ENCODE results near the gene SPCS3.
"Not testable (repeated sequence)": the region's sequence is repeated elsewhere in the genome, so short reads cannot be mapped to it uniquely, and the experiment has no call there.

Gene SPCS3

DNA sequence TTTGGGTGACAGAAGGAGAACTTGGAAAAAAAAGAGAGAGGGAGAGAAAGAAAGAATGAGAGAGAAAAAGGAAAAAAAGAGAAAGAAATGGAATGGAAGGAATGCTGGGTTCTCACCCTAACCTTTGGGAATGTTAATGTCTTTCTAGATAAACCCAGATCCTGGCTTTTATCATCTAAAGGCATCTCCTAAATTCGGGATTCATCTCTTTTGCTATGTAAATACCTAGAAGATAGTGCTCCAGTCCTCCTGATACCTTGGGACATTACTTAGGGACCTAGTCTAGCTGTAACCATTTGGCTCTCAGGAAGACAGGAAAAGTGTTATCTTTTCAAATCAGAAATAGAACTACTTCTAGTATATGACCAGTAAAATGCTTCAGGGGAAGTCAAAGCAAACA is 15.8 kb upstream of the SPCS3 start:
- no peak for DNase-seq (ENCODE audit: low spot score)

DNA sequence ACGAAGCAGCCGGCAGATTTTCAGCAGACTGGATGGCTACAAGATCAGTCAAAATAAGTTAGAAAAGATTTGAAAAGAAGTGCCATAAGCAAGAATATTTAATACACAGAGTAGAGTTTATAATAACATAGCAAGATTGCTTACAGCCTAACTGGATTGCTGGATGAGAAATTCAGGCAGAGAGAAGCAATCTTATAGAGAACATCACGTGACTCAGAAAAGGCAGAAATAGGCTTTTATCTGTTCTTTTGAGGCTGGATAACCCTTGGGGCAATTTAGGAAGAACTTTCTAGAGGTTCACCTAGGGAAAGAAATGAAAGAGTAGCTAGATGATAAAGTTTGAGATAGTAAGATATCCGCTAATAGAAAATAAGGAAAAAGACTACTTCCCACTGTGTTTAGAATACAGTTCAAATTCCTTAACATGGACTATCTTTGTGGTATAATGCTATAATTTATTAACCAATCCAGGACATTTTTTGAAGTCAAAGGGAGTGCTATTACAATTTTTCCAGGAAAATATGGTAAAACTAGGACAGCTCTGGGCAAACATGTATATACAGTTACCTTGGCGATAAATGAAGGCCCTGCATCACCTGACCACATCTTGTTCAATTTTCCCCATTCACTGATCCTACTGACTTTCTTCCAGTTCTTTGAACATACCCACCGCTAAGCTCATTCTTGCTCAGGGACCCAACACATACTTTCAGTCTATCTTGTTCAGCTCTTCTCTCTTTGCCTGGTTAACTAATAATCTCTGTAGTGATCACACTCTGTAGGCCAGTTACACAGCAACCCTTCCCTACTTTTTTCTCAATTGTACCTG is 12.7 kb upstream of the SPCS3 start:
- DNase-seq (ENCODE audit: low spot score), result no peak

DNA sequence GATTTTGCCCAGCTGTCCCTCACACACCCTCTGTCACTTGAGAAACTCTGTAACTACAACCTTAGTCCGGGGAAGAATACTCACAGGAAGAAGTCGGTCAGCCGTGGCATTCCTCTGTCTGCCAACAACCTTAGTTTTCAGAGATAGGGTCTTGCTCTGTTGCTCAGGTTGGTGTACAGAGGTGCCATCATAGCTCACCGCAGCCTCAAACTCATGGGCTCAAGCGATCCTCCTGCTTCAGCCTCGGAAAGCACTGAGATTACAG is 12.2 kb upstream of the SPCS3 start:
- no peak for DNase-seq (ENCODE audit: low spot score)

DNA sequence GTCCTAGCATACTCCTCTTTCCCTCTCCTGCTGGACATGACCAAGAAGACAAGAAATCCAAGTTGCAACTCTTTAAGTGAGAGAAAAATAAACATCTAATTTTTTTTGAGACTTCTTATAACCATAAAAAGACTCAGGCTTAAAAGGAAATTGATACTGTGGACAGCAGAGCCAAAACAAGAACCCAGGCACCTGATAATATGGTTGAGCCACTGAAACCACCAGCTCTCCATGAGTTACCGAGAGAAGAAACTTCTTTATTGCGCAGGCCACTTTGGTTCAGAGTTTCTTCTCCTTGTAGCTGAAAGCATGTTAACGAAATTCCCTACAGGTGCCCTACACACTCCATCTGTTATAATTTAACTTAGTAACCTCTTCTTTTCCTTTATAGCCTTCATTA is 11.3 kb upstream of the SPCS3 start:
- DNase-seq (ENCODE audit: low spot score), result no peak

DNA sequence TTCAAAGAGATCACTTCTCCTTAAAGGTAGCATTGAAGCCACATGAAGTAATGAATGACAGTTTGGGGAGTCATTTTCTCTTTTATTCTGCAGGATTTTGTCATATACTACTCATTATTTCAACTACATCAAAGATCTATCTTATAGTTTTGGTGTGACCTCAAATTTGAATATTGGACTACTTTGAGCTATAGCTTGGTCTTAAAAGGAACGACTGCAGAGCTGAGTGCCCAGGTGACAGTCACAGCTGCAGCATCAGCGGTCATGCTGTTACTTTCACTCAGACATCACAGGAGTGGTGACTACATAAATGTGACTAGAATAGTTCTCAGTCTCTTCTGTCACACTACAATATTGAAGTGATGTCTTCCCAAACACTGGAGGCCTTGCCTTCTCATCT is 10.7 kb upstream of the SPCS3 start:
- no peak for DNase-seq (ENCODE audit: low spot score)

DNA sequence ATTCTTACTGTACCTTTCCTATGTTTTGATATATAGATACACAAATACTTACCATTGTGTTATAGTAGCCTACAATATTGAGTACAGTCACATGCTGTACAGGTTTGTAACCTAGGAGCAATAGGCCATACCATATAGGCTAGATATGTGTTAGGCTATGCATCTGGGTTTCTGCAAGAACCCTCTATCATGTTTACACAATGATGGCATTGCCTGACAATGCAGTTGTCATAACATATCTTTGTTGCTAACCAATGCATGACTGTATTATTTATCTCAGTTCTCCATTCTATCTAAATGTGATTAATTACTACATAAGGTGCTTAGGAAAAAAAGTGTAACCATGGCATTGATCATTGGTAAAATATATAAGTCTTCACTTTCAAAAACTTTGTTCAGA is 10.0 kb upstream of the SPCS3 start:
- DNase-seq (ENCODE audit: low spot score), result no peak

DNA sequence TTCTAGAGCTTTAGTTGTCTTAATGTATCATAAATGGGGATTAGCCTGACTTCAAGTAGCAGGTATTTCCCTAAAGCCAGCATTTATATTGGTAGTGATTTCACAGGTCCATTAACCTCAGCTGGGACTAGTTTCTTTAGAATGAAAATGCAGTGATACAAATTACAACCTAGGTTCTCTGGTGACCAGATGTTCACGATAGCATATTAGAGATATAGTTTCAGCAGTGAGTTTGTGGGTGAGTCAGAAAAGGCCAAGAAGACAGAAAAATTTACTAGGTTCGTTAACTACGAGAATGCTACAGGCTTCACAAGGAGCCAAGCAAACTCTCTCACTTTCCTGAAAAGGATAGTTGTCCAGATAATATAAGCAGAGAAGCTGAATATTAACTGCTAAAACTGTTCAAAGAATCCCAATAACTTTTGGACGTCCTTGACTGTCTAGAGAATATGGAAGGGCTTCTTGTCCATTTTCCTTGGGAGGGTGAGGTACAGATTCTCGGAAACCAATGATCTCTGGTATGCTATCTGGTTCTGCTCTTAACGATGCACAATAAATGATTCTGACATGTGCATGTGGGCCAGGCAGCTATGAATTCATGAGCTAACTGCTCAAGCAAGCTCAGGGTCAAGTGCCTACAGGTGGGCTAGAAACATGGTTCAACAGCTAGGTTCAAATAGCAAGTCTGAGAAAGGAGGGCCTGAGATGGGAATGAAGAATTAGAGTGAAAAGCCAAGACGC is 6.0 kb upstream of the SPCS3 start:
- DNase-seq (ENCODE audit: low spot score), result peak; percentile 58

DNA sequence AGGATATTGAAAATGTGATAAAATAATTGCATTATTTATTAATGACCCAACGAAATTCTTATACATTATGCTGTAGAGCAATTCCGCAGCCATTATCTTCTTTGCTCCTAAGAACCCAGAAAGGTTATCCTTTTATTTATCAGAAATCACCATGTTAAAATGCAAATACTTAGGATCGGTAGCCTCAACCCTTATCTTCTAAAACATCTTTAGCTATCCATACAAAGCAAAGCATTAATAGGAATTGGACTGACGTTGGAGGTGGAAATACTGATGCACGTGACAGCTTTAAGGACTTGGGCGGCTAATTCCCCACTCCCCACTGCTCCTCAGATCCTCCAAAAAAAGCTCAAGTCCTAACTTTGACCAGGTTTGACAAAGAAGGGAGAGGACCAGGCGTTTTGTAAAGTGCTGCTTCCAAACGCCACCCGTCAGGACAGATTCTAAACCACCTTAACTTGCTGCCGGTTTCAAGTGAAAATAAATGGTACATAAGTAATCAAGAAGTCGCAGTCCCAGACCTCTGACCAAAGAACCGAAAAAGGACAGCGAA is 539 bp upstream of the SPCS3 start:
- no peak for DNase-seq (ENCODE audit: low spot score)

DNA sequence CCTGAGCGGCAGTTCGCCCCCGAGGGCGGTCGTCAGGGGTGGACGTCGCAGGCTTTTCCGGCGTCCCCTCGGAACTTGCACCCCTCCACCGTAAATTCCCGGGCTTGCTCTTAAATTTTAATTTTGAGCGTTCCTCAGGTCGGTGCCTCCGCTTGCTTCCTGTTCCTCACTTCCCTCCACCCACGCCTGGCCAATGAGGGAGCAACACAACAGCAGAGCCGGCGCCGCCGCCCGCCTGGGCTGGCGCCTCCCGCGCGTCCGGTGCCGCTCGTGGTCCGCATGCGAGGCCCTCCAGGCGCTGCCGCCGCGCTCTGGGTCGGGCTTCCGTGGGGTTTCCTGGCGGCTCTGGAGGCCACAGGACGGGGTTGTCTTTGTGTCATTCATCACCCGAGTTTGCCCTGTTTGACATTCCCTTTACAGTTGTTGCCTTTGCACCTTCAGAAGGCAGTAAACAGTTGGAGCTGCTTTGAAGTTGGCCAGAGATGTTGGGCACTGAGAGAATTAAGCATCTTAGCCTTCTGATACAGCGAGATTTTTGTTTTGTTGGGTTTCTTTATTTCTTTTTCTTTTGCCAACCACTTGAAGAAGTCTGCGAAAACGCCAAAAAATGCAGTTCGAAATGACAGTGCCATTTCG is 692 bp downstream of the SPCS3 start:
- DNase-seq (ENCODE audit: low spot score), result peak; percentile 67

DNA sequence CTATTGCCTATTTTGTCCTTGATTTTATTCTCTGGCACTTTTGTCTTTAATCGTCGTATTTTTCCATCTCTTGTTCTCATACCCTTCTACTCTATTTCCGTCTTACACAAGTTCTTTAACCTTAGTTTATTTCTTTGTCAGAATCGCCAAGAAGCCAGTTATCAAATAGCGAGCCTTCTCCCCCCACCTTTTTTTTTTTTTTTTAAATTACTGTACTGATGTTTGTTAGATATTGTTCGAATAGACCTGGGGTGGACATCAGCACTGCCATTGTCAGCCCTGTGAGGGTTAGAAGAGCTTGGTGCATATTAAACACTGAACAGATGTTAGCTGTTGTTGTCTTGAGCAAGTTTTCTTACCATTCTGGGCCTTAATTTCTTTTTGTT is 1.2 kb downstream of the SPCS3 start:
- DNase-seq (ENCODE audit: low spot score), result peak; percentile 16

DNA sequence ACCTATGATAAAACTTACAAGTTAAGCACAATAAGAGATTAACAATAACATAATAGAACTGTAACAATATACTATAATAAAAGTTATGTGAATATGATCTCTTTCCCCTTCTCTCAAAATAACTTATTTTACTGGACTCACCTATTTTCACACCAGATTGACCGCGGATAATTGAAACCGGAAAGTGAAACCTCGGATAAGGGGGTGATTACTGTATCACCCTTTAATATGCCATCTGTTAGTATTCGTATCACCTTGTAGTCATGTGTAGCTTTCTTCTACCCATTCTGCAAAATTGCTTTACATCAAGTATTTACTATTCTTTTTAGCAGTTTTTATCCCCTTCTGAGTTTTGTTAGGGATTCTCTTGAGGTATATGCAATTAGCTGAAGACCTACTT is 1.8 kb downstream of the SPCS3 start:
- no peak for DNase-seq (ENCODE audit: low spot score)

DNA sequence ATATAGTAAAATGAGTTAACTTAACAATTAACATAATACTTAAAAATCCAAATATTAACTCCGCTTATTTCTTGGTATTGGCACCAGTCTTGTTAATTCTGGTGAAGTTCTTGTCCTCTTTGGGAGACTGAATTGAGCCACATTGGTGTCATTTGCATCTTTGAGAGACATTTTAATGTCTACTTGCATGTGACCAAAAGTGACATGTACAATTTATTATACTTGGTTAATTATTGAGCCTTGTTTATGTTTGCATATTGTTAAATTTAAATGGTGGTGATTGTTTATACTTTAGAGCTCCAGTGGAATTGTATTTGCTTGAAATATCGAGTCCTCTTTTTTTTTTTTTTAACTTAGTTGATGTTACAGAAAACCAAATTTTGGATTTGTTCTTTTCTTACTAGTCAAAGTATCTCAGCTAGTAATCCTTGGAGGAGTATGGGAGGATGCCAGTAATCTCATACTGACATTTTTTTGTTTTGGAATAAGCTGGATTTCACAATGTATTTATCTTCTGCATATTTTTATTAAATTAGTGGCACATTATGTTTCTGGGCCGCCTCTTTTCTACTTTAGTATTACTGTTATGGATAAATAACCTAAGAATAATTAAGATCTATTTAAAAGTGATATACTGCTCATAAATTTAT is 3.9 kb downstream of the SPCS3 start:
- DNase-seq (ENCODE audit: low spot score), result no peak

DNA sequence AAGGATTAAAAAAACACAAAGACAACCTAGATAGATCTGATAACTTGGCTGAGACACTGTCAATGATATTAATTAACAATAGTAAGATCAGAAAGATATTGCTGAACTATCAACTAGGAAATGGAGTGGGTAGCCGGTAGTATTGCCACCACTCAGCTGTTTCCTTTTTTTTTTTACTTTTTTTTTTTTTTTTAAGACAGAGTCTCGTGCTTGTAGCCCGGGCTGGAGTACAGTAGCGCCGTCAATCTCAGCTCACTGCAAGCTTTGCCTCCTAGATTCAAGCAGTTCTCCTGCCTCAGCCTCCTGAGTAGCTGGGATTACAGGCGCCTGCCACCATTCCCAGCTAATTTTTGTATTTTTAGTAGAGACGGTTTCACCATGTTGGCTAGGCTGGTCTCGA is 5.1 kb downstream of the SPCS3 start:
- not testable (repeated sequence) for DNase-seq (ENCODE audit: low spot score)

DNA sequence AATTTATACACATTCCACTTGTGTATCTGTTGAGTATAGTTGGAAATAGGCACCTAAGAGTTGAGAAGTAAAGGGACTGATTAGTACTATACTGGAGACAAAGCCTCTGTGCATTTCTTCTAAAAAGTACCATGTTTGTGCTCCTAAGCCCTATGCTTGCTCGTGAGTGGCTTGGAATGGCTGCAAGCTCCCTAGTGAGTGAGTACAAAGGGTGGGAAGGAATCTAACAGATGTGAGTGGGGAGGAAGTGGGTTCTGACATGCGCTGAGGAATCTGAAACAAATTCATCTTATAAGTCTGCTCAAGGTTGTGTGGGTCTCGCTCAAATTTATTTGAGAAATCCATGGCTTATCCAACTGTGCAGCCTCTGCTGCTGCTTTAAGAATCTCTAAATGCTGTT is 13.3 kb downstream of the SPCS3 start:
- no peak for DNase-seq (ENCODE audit: low spot score)

DNA sequence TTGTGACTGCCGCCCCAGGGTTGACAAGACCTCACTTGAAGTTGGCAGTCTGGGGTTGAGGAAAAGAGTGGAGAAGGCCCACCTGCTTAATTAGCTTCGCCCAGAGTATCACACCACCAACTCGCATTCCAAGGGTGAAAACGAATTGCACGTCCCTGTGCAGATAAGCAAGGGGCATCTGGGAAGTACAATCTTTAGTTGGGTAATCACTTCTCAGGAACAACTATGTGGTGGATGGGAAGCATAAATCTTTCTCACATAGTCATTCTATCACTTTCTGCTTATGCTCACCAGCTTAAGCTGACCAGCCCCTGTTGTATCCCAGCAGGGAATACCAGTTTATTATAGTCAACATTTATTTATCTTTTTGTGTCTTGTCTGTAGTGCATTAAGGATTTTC is 14.3 kb downstream of the SPCS3 start:
- no peak for DNase-seq (ENCODE audit: low spot score)

DNA sequence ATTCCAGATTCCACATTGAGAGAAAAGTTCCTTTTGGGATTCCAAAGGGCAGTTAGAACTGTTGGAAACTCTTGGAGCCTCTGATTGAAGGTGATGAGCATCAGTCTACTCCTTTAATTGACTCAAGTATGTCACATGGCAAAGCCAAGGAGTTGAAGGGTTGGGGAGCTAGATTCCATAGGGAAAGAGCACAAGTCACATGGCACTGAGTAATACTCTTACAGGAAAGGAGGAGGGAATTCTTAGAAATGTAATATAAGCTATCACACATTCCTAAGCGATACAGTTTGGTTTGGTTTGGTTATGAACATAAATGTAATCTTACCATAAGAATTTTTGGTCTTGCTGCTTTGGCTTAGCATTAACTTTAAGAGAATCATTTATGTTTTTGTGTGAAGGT is 15.7 kb downstream of the SPCS3 start:
- no peak for DNase-seq (ENCODE audit: low spot score)

DNA sequence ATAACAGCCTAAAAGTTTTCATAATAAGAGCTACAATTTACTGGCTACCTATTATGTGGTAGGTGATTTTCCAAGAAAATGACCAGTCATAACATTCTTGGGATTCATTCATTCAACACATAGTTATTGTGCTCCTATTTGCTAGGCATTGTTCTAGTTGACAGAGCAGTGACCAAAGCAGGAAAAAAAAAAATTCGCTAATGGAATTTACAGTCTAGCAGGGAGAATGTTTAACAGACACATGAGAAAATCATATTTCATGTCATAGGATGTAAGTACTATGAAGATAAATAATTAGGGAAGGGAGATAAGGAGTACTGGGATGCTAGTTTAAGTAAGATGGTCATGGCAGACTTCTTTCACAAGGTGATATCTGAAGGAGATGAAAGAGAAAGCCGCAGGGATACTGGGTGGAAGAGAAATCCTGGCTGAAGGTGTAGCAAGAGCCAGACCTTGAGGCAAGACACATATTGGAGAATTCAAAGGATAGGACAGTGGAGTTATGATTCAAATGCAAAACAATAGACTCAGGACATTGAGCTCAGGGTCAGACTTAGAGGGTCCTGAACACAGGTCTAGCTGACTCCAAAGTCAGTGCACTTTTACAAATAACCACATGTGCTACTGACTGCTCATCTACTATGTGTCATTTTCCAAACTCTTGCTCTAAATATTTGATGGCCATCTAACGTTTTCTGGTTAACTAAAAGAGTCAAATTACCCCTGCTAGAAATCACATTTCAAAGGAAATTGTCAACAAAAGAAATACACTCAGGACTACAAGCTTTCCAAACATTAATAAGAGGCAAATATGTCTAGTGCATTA is 20.4 kb downstream of the SPCS3 start:
- peak; percentile 73 for DNase-seq (ENCODE audit: low spot score)

DNA sequence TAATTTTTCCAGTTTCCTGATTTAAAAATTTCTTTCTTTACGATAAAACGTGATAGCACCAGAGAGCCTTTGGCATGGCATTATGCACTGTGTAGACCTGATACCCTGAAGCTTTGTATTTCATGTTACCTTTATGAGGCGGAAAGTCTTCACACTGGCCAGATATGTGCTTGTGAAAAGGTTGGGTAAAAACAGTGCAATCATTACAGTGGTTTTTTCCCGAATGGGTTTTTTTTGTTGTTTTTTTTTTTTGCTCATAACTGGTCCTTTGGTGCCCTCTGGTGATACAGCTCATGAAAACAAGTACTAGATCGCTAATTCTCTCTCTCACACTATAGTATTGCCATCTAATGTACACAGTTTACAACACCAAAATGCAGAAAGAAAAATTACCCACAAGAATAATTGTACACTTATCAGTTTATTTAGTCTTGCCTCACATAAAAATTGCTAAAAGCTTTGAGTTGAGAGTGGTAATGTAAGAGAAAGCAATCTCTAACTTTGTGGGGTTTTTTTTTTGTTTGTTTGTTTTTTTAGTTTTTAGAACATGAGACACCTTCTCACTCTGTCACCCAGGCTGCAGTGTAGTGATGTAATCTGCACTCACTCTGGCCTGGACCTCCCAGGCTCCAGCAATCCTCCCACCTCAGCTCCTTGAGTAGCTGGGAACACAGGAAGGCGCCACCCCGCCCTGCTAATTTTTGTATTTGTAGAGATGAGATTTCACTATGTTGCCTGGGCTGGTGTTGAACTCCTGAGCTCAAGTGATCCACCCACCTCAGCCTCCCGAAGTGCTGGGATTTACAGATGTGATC is 21.3 kb downstream of the SPCS3 start:
- peak; percentile 58 for DNase-seq (ENCODE audit: low spot score)

DNA sequence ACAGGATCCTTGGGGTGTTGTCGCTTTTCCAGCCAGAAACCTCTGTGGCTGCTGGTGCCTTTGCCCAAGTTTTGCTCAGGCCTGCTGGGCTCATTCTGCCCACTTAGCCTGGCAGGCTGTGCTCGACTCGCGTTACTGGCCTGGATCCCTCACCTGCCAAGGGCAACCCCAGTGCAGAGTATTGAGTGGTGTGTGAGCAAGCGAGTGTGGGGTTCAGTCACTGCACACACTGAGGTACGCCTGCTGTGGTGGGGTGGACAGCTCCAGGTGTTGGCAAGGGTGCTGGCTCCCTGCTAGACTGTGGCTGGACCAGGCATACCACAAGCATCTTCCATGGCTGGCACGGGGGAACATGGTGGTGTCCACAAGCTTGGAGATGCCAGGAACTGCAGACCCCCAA is 22.6 kb downstream of the SPCS3 start:
- no peak for DNase-seq (ENCODE audit: low spot score)

DNA sequence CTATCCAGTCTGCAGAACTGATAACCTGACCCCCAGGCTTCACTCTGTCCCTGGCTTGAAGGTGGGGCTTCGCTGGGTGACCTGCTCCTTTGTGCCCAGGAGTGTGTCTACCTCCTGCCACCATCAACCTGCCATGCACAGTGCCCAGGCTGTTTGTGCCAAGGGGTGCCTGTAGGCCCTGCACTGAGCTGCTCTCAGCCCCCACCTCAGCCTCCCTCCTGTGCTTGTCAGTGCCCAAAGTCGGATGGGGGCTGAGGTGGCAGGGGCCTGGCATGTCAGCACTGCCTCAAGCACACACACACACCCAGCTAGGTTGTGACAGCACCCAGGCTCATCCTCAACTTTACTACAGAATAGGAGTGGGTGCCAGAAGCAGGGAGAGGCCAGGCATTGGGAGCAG is 23.5 kb downstream of the SPCS3 start:
- no peak for DNase-seq (ENCODE audit: low spot score)
